ENCODE results near the gene WEE1.

DNA sequence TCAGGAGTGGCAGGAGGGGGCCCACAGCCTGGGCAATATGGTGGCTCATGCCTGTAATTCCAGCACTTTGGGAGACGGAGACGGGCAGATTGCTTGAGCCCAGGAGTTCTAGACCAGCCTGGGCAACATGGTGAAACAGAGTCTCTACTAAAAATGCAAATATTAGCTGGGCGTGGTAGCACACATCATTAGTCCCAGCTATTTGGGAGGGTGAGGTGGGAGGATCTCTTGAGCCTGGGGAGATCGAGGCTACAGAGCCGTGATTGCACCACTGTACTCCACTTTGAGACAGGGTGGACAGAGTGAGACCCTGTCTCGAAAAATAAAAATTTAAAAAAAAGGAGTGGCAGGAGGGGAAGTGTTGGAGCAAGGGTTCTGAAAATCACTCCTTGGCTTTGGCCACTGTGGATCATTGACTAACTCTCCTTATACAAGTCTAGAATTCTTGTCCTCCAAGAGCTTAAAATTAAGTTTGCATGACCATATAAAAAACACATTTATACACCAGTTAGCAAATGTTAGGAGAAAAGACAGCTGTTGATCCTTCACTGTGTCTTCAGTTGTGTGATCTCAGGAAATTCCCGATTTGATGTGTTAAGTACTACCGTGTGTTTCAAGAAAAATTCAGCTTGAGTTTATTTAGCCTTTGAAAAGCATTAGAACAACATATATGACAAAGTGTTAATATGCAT lies 2.3 kb upstream of the WEE1 start:
- TF ChIP-seq, protein P1, sequence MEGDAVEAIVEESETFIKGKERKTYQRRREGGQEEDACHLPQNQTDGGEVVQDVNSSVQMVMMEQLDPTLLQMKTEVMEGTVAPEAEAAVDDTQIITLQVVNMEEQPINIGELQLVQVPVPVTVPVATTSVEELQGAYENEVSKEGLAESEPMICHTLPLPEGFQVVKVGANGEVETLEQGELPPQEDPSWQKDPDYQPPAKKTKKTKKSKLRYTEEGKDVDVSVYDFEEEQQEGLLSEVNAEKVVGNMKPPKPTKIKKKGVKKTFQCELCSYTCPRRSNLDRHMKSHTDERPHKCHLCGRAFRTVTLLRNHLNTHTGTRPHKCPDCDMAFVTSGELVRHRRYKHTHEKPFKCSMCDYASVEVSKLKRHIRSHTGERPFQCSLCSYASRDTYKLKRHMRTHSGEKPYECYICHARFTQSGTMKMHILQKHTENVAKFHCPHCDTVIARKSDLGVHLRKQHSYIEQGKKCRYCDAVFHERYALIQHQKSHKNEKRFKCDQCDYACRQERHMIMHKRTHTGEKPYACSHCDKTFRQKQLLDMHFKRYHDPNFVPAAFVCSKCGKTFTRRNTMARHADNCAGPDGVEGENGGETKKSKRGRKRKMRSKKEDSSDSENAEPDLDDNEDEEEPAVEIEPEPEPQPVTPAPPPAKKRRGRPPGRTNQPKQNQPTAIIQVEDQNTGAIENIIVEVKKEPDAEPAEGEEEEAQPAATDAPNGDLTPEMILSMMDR (IDR thresholded peaks at IDR 0.05) = no peak
- no peak for TF ChIP-seq POLR2A (IDR thresholded peaks at IDR 0.05)

Data from heart left ventricle (tissue), 13 donors.